Activated CD4-positive, alpha-beta T cell treated with anti-CD3 and anti-CD28 coated beads for 24 hours (primary cell): ENCODE data around the gene COA1.

Experiments used
- DNase-seq, 2 donors: peaks; one replicate each; pipeline ENCODE4 v3.0.0-alpha.2; 2020; ENCODE audit warnings: low read depth in 2 of 2

The COA1 gene

GRCh38 chr7:43653891-43654504 is 75.3 kb downstream of the COA1 start:
- no peak for DNase-seq

- DNase-seq, result no peak
These were observed 75.9 kb downstream of the COA1 start for GRCh38 chr7:43653466-43653865.

DNA sequence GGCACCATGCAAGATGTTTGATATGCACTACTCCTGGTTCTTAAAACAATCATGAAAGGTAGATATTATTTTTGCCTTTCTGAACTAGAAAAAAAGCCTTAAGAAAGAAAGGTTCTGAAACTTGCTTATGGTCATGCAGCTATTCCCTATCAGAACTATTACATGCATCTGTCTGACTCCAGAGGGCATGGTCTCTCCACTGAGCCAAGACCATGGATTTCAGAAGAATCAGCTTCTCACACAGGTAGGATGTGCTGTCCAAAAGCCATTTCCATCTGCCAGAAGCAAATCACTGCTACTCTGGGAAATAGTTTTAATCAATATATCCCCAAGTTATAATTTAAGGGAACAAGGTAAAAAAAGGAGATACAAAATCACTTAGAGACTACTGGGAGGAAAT is 77.0 kb downstream of the COA1 start:
- DNase-seq, result no peak

GRCh38 chr7:43650457-43651052 is 78.8 kb downstream of the COA1 start:
- DNase-seq, result no peak

DNA sequence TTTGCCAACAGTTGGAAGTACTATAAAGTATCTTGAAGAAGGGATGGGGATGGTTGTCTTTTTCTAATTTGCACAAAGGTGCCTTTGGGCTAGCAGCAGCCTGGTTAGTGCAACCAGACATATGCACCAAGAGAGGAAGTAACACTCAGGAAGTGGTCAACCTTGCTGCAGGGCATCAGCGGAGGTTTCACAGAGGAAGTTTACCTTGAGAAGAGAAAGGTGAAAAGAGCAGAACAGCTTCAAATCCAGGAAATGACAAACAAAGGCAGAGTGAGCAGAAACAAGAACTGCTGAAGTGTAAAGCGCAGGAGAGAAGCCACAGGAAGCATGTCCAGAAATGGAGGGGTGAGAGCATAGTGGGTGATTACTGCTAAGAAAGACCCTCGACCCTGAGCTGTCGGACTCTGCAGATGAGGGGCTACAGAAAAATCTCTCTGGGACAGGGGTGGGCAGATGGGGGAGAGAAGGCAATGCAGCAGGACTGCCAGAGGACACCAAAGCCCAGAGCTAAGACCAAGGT is 79.5 kb downstream of the COA1 start:
- DNase-seq, result no peak

DNA sequence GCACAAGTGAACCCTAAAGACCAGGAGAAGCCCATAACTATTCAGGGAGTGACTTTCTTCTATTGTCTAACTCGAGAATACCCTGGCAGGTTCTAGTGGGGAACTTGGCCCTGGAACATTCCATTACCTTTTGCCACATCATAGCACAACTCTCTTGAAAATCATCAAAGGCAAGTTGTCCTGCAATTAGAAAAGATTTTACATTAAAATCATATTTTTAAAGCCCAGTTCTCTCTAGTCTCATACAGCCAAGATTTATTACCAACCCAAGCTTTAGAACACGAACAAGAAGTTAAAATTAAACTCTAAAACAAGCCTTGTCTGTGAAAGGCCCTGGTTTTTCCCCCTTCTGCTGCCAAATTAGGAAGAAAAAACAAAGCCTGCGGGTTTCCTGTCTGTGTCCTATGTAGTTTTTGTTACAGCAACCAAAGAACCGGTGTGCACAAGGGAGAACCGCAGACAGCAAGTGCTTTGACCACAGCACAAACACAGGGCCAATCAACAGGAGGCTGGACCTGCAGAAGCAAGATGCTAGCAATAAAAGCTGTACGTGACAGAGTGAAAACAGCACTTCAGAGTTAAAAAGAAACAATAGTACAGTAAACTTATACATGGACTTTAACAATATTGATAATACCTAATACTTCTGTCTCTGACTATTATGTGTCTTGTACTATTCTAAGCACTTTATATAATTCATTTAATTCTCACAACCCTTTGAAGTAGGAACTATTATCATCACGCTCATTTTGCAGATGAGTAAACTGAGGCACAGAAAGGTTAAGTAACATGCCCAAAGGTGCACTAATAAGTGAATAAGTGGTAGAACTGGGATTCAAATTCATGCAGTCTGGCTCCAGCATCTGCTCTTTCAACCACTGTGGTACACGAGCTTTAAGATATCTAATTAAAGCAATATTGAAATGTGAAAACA is 80.6 kb downstream of the COA1 start:
- DNase-seq, result peak in 1 of 2 donors; percentile 34

GRCh38 chr7:43647673-43648472 is 81.5 kb downstream of the COA1 start:
- DNase-seq, result no peak

DNA sequence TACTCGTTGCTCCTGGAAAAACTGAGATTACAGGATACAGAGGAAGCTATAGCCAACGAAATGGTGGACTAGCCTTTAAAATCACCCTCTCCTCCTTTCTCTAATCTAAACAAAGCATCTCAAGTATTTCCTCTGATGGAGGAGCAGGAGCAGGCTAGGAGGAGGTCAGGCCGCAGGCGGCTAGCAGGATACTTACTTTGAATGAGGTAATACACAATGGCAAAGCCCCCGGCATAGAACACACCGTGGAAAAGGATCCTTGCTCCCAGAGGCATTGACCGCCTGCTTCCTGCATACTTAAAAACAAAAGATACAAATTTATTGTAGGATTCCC is 82.0 kb downstream of the COA1 start:
- DNase-seq, result no peak

DNA sequence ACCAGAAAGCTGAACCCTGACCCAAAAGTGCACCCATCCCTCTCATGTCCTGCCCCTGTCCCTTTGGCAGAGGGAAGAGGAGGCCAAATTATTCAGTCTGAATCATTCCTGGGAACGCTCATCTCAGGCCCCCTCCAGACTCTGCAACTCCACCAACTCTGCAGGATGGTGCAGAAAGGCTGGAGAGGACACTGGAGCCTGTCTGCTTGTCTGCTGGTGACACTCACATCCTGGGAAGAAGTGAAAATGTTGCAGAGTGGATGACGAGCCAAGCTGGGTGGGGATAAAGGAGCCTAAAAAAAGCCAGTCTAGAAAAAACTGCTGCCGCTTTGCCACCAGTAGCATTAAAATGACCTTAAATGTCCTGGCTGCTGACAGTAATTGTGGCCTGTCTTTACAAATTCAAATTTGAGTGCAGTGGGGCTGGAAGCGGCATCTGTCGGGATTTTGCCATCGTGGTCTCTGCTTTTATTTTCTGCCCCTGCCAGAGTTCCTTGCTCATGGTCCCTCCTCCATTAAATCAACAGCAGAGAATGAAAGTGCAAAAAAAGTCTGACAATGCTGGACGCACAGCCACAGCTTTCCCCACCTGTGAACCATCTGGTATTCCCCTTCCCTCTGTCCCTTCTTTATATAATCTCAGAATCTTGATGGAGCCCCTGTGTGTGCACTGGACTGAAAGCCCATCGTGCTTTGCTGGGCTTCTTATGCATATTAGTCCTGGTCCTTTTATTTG is 82.6 kb downstream of the COA1 start:
- no peak for DNase-seq

GRCh38 chr7:43645699-43646226 is 83.6 kb downstream of the COA1 start:
- DNase-seq, result no peak

- DNase-seq, result no peak
These were observed 85.5 kb downstream of the COA1 start for GRCh38 chr7:43643846-43644245.

DNA sequence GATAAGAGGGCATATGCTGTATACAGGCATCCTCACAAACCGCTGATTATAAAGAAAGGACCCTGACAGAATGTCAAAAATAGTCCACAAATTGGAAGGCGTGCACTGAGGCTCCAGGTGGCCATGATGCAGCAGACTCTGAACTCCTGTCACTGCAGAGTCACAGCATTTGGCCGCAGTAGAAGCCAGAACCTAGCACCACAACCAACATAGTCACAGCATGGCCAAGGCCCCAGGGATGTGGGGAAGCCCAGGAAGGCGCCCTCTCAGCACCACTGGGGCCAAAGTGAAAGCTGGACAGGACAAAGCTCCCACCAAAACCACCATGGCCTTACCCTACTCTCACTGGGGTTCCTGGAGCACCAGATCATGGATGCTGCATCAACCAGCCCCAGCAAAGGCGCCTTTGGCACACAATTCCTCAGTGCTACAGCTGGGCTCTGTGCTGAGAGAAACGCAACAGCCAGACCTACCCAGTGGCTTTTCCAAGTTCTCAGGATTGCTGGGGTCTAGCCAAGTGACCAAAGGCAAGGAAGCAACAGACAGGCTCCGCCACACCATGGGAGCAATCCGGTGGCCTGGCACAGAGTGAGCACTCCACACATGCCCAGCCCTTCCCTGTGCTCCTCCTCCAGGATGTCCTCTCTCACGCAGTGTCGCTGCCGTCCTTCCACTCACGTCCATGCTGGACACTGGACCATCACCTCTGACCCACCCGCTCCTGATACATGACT is 86.3 kb downstream of the COA1 start:
- no peak for DNase-seq

- DNase-seq, result no peak
These were observed 88.6 kb downstream of the COA1 start for GRCh38 chr7:43640679-43641078.

DNA sequence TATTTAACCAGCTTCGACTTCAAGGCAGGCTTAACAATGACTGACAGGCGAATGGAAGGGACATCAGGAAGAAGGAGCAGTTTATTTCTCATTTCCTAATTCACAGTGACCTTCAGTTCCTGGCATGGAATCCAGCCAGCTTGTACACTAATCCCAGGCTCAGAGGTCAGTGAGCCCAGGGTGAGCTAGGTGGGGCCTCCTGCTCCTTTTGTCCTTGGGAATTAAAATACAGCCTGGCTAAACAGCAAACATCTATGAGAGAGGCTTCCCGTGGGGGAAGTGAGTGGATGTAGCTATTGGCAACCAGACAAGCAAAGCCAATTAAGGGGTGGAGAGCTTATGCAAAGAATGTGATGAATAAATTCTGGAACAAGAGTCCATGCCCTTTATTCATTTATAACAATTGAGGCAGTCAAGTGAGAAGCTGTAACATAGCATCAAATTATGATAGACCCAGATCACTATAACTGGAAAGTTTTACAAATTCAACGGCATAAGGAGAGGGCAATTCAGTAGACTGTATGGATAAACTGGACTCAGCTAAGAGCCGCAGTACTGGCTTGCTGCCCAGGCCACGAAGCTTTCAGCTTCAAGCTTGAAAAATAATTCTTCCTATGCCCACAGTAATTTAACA is 89.3 kb downstream of the COA1 start:
- no peak for DNase-seq

DNA sequence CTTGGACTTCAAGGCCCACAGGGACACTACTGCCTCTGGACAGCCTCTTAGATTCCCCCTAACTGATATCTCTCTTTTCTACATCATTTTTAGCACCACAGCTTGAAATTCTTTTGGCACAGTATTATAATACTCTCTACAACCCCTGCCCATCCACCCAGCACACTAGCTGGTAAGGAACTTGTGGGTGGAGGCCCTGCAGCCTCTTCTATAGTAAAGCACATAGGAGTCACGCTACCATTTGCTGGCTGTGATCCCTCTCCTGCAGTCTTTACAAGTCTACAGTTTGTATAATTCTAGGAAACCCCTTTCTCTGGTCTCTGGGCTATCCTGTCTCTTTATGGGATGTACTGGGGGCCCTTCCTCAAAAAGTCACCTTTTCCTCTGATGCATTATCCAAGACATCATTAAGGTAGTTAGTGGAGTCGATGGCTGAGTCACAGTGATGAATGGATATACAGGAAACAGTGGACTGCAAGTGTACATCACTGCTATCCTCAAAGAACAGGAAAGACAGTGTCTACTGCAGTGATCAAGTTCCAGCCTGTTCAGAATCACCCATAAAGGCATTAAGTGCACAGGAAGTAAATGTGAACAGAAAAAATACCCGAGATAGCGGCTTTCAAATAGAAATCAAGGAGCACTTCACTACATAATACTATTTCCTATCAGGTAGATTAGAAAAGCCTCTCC is 92.1 kb downstream of the COA1 start:
- DNase-seq, result no peak

GRCh38 chr7:43636093-43636492 is 93.2 kb downstream of the COA1 start:
- no peak for DNase-seq

- DNase-seq, result no peak
These were observed 94.9 kb downstream of the COA1 start for GRCh38 chr7:43634384-43634783.

- no peak for DNase-seq
These were observed 96.6 kb downstream of the COA1 start for GRCh38 chr7:43632746-43633145.

DNA sequence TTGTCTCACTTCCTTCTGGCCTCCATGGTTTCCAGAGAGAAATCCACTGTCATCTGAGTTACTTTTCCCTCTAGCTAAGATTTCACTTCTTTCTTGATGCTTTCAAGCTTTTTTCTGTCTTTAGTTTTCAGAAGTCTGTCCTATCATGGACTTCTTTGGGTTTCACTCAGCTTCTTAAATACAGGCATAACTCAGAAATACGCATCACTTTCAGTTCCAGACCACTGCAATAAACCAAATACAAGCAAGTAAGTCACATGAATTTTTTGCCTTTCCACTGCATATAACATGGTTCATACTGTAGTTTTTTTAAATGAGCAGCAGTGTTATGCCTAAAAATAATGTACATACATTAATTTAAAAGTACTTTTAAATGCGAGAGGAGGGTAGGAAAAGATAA is 97.8 kb downstream of the COA1 start:
- DNase-seq, result no peak
